GM06990 (cell line): Measurements from ENCODE around the gene SH3YL1.

Experiments
- DNase-seq: peaks from one replicate; pipeline ENCODE4 v3.0.0-alpha.2; 2011; ENCODE audit not compliant: insufficient read length; ENCODE audit errors: extremely low read depth
- H3K27me3 ChIP-seq: replicated peaks from 2 replicates; pipeline ENCODE4 v1.6.0; 2011; ENCODE audit warnings: low read length; ENCODE audit not compliant: control insufficient read depth, insufficient read depth
- H3K36me3 ChIP-seq: 2 replicates; pipeline ENCODE4 v1.5.1; 2011; ENCODE audit warnings: low read length; ENCODE audit not compliant: control insufficient read depth, insufficient read depth
- H3K4me3 ChIP-seq: replicated peaks from 2 replicates; pipeline ENCODE4 v1.5.1; 2011; ENCODE audit warnings: low read depth, mild to moderate bottlenecking, control low read depth, low read length
- CTCF ChIP-seq: IDR thresholded peaks from 2 replicates; pipeline ENCODE4 v1.5.1; 2011; ENCODE audit warnings: low read length, control low read depth, mild to moderate bottlenecking, inconsistent platforms; ENCODE audit not compliant: insufficient read depth, poor library complexity, severe bottlenecking

Gene SH3YL1

GRCh38 chr2:210660-211059 is 53.2 kb downstream of the SH3YL1 start:
- no peak overlapping the region for H3K4me3 ChIP-seq
- H3K27me3 ChIP-seq: no peaks in the 10 kb centered on the region
- no peak for DNase-seq
- no peak for TF ChIP-seq CTCF
- no peaks in the 10 kb centered on the region for H3K36me3 ChIP-seq

DNA sequence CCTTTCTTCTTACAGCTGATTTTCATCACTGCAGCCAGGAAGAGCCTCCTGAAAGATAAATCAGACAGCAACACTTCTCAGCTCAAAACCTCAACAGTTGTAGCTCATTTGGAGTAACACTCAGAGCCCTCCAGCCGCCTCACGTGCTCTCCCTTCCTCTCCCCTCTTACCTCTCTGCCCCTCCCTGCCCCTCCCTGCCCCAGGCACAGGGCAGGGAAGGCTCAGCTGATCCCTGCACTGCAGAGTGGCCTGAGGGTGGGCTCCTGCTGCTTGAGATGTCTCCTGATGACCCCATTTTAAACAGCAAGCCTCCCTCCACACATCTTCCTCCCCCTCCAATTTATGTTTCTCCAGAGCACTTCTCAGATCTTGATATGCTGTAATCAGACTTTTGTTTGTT is 54.4 kb downstream of the SH3YL1 start:
- TF ChIP-seq CTCF: no peak
- no peak overlapping the region for H3K4me3 ChIP-seq
- DNase-seq: no peak
- H3K27me3 ChIP-seq: no peaks in the 10 kb centered on the region
- H3K36me3 ChIP-seq: no peaks in the 10 kb centered on the region

- H3K4me3 ChIP-seq: no peak overlapping the region
- no peaks in the 10 kb centered on the region for H3K36me3 ChIP-seq
- no peaks in the 10 kb centered on the region for H3K27me3 ChIP-seq
- DNase-seq: no peak
- TF ChIP-seq CTCF: no peak
These were observed 55.5 kb downstream of the SH3YL1 start for GRCh38 chr2:208335-208734.

DNA sequence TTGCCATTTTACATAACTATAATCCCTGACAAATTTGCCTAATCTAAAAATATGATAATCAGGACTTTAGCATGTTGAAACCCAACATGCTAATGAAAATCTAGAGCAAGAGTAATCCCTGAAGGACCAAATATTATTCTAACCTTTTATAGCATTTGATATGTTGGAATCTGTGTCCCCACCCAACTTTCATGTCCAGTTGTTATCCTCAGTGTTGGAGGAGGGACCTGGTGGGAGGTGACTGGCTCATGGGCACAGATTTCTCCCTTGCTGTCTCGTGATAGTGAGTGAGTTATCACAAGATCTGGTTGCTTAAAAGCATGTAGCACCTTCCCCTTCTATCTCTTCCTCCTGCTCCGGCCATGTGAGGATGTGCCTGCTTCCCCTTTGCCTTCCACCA is 59.8 kb downstream of the SH3YL1 start:
- Histone ChIP-seq H3K4me3 (no peak overlapping the region), H3K36me3 (no peaks in the 10 kb centered on the region), H3K27me3 (no peaks in the 10 kb centered on the region)
- no peak for DNase-seq
- no peak for TF ChIP-seq CTCF

DNA sequence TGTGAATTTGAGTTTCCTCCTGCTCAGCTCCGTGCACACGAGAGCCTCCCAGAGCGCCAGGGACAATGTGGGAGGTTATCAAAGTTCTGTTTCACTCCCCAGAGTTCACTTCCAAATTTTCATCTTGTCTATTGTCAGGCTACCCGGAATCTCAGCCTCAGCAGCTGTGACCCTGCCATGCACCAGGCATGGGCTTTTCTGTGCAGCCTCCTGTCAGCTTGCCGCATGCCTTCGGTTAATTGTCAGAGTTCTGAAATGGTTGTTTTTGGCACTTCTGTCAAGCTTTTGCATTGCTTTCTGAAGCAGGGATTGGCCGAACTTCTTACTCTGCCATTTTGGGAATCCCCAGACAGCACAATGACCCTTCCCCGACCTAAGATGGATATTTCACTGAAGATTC is 60.4 kb downstream of the SH3YL1 start:
- no peaks in the 10 kb centered on the region for H3K27me3 ChIP-seq
- H3K36me3 ChIP-seq: no peaks in the 10 kb centered on the region
- no peak overlapping the region for H3K4me3 ChIP-seq
- DNase-seq: no peak
- no peak for TF ChIP-seq CTCF

DNA sequence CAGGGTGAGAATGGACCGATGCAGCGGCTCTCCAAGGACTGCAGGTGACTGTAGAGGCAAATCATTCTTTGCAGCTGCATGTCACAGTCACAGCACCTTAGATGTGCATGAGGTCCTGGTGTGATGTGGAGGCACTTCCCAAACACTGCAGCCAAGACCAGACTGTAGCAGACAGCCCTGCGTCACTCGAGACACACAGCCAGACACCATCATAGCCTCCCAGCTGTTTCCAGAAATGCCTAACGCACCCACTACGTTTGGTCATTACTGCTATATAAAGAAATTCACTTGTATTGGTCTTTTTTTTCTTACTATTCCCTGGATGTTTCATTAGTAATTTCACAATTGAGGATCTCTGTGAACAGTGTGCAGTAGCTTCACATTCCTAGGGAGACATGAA is 60.9 kb downstream of the SH3YL1 start:
- TF ChIP-seq CTCF: no peak
- H3K27me3 ChIP-seq: no peaks in the 10 kb centered on the region
- no peak for DNase-seq
- no peaks in the 10 kb centered on the region for H3K36me3 ChIP-seq
- H3K4me3 ChIP-seq: no peak overlapping the region
